ENCODE data around the gene GPR3.
"Not testable (repeated sequence)": the region's sequence is repeated elsewhere in the genome, so short reads cannot be mapped to it uniquely, and the experiment has no call there.

GPR3 gene

DNA sequence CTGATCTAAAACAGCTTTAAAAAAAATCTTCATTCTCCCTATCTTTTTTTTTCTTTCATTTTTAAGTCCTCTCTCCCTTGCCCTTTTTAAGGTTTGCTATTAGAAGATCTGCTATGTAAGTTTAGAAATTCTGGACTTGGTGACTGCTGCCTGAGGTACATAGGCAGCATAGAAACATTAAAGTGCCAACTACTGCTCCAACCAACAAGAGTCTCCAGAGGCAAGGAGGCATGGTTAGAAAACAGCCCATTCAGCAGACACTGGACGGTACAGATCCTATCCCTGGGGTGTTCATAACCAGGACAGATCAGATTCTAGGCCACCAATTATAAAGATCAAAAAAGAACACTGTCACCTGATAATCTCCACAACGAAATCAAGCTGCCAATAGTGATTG lies 36.6 kb downstream of the GPR3 start:
- no peak for DNase-seq (ENCODE audit: low read depth)
- TF ChIP-seq, protein P1, sequence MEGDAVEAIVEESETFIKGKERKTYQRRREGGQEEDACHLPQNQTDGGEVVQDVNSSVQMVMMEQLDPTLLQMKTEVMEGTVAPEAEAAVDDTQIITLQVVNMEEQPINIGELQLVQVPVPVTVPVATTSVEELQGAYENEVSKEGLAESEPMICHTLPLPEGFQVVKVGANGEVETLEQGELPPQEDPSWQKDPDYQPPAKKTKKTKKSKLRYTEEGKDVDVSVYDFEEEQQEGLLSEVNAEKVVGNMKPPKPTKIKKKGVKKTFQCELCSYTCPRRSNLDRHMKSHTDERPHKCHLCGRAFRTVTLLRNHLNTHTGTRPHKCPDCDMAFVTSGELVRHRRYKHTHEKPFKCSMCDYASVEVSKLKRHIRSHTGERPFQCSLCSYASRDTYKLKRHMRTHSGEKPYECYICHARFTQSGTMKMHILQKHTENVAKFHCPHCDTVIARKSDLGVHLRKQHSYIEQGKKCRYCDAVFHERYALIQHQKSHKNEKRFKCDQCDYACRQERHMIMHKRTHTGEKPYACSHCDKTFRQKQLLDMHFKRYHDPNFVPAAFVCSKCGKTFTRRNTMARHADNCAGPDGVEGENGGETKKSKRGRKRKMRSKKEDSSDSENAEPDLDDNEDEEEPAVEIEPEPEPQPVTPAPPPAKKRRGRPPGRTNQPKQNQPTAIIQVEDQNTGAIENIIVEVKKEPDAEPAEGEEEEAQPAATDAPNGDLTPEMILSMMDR (IDR thresholded peaks at IDR 0.05; ENCODE audit: low read depth, low read length, missing control alignments) = no peak
- in situ Hi-C loops (cut with HindIII; ENCODE audit: low sequenced_read_pairs) = no loop called here
- H3K4me3 ChIP-seq (ENCODE audit: low read depth, low read length) = no peak overlapping the region

GRCh38 chr1:27430903-27431600 lies 38.6 kb downstream of the GPR3 start:
- peak; percentile 44 for DNase-seq (ENCODE audit: low read depth)
- in situ Hi-C loops (cut with HindIII; ENCODE audit: low sequenced_read_pairs) = no loop called here
- TF ChIP-seq, protein P1 (IDR thresholded peaks at IDR 0.05; ENCODE audit: low read depth, low read length, missing control alignments) = peak; percentile 25
- H3K4me3 ChIP-seq (ENCODE audit: low read depth, low read length) = no peak overlapping the region

GRCh38 chr1:27431601-27431940 lies 39.1 kb downstream of the GPR3 start:
- H3K4me3 ChIP-seq (ENCODE audit: low read depth, low read length) = no peak overlapping the region
- in situ Hi-C loops (cut with HindIII; ENCODE audit: low sequenced_read_pairs) = no loop called here
- TF ChIP-seq, protein P1 (IDR thresholded peaks at IDR 0.05; ENCODE audit: low read depth, low read length, missing control alignments) = no peak
- no peak for DNase-seq (ENCODE audit: low read depth)

DNA sequence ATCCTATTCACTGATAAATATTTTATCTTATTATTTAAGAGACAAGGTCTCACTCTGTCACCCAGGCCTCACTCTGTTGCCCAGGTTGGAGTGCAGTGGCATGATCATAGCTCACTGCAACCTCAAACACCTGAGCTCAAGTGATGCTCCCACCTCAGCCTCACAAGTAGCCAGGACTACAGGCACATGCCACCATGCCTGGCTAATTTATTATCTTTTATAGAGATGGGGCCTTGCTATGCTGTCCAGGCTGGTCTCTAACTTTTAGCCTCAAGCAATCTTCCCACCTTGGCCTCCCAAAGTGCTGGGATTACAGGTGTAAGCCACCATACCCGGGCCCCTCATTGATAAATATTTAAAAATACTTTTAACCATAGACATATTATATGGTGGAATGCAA lies 40.3 kb downstream of the GPR3 start:
- H3K4me3 ChIP-seq (ENCODE audit: low read depth, low read length); DNase-seq (ENCODE audit: low read depth); in situ Hi-C loops (cut with HindIII; ENCODE audit: low sequenced_read_pairs): not testable (repeated sequence)

DNA sequence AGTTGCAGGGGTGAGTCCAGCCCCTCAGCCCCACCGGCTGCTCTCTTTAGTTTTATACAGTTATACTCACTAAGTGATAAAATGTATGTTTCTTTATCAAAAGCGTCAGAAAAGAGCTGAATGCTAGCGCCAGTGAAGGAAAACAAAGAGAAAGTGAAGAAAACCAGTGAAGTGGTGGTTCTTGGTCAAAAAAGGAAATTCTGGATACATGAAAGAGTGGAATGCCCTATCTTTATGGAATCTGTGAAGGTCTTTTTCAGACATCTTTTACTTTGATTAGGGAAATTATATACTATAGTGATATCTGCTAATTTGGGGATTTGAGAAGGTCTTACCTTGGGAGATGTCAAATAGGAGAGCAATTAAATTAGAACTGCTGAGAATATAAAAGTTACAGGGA lies 41.3 kb downstream of the GPR3 start:
- no peak for DNase-seq (ENCODE audit: low read depth)
- in situ Hi-C loops (cut with HindIII; ENCODE audit: low sequenced_read_pairs) = no loop called here
- TF ChIP-seq, protein P1 (IDR thresholded peaks at IDR 0.05; ENCODE audit: low read depth, low read length, missing control alignments) = no peak
- H3K4me3 ChIP-seq (ENCODE audit: low read depth, low read length) = no peak overlapping the region

GRCh38 chr1:27435566-27436203 lies 43.3 kb downstream of the GPR3 start:
- in situ Hi-C loops (cut with HindIII; ENCODE audit: low sequenced_read_pairs) = loop anchor here (5.0 kb wide), 1 partner anchor 42 kb away; no protein-coding TSS in a partner anchor

More at GRCh38 chr1:27435566-27436203, 43.3 kb downstream of the GPR3 start:
- TF ChIP-seq, protein P1 (IDR thresholded peaks at IDR 0.05; ENCODE audit: low read depth, low read length, missing control alignments) = no peak
- no peak for DNase-seq (ENCODE audit: low read depth)
- H3K4me3 ChIP-seq (ENCODE audit: low read depth, low read length) = no peak overlapping the region

Measured in astrocyte of the cerebellum (primary cell).